GM21723 (cell line): ENCODE results near the gene GPA33.
A peak's percentile ranks its signal among the peaks of the same experiment; 100 is the strongest.

Experiments used
- ATAC-seq: cut with Tn5 transposase; IDR thresholded peaks from one replicate; pipeline ENCODE4 v1.9.1; 2021; ENCODE audit warnings: mild to moderate bottlenecking, moderate library complexity; ENCODE audit not compliant: unreplicated experiment

The GPA33 gene

GRCh38 chr1:167088746-167089417 lies 1.3 kb downstream of the GPA33 start:
- no peak for ATAC-seq

GRCh38 chr1:167086768-167087167 lies 3.4 kb downstream of the GPA33 start:
- no peak for ATAC-seq

- ATAC-seq: no peak
Observed at GRCh38 chr1:167086033-167086432, 4.1 kb downstream of the GPA33 start.

- ATAC-seq: no peak
Observed at GRCh38 chr1:167084757-167085156, 5.4 kb downstream of the GPA33 start.

GRCh38 chr1:167083871-167084270 lies 6.3 kb downstream of the GPA33 start:
- ATAC-seq: no peak

GRCh38 chr1:167083066-167083665 lies 7.0 kb downstream of the GPA33 start:
- ATAC-seq: no peak

GRCh38 chr1:167082511-167083027 lies 7.6 kb downstream of the GPA33 start:
- no peak for ATAC-seq

- ATAC-seq: no peak
Observed at GRCh38 chr1:167081594-167082156, 8.5 kb downstream of the GPA33 start.

GRCh38 chr1:167077868-167078210 lies 12.3 kb downstream of the GPA33 start:
- ATAC-seq: no peak

- ATAC-seq: no peak
Observed at GRCh38 chr1:167077128-167077867, 12.9 kb downstream of the GPA33 start.

GRCh38 chr1:167076136-167076710 lies 14.0 kb downstream of the GPA33 start:
- no peak for ATAC-seq

- no peak for ATAC-seq
Observed at GRCh38 chr1:167071286-167071685, 18.9 kb downstream of the GPA33 start.

- ATAC-seq: no peak
Observed at GRCh38 chr1:167068761-167069160, 21.4 kb downstream of the GPA33 start.

- ATAC-seq: no peak
Observed at GRCh38 chr1:167067904-167068303, 22.3 kb downstream of the GPA33 start.

GRCh38 chr1:167066333-167067122 lies 23.6 kb downstream of the GPA33 start:
- peak; percentile 84 for ATAC-seq

- ATAC-seq: no peak
Observed at GRCh38 chr1:167065471-167065870, 24.7 kb downstream of the GPA33 start.

GRCh38 chr1:167064621-167065020 lies 25.6 kb downstream of the GPA33 start:
- ATAC-seq: no peak

- no peak for ATAC-seq
Observed at GRCh38 chr1:167061073-167061464, 29.1 kb downstream of the GPA33 start.

- ATAC-seq: no peak
Observed at GRCh38 chr1:167060141-167061072, 29.8 kb downstream of the GPA33 start.

GRCh38 chr1:167059809-167060107 lies 30.4 kb downstream of the GPA33 start:
- no peak for ATAC-seq
